Fibroblast of skin of left biceps (primary cell): Measurements from ENCODE around the gene CD248.
"Not testable (repeated sequence)": the region's sequence is repeated elsewhere in the genome, so short reads cannot be mapped to it uniquely, and the experiment has no call there.

Experiments
- DNase-seq, 2 experiments: peaks; one replicate each; pipeline ENCODE4 v3.0.0-alpha.2; 2013; ENCODE audit warnings: low read depth in 2 of 2

The CD248 gene

GRCh38 chr11:66289548-66290329 lies 27.1 kb downstream of the CD248 start:
- DNase-seq, result no peak

- peak; percentile 99 for DNase-seq
These were observed 27.9 kb downstream of the CD248 start, which contains the start of gene YIF1A for GRCh38 chr11:66288671-66289547. TSS of gene YIF1A (minus strand) at chr11:66289143. CDS start at chr11:66288985, 158 bp downstream.

- DNase-seq, result no peak
These were observed 28.8 kb downstream of the CD248 start for GRCh38 chr11:66287889-66288670.

GRCh38 chr11:66287211-66287888 lies 29.5 kb downstream of the CD248 start:
- DNase-seq, result no peak

- DNase-seq, result no peak
These were observed 30.1 kb downstream of the CD248 start for GRCh38 chr11:66286699-66287098.

- DNase-seq, result no peak
These were observed 31.4 kb downstream of the CD248 start for GRCh38 chr11:66285250-66285947.

GRCh38 chr11:66284526-66285078 lies 32.2 kb downstream of the CD248 start:
- DNase-seq, result no peak

- no peak for DNase-seq
These were observed 33.3 kb downstream of the CD248 start for GRCh38 chr11:66283461-66284105.

- peak; percentile 73 to 74 for DNase-seq
These were observed 34.1 kb downstream of the CD248 start for GRCh38 chr11:66282468-66283455.

- DNase-seq, result no peak
These were observed 34.9 kb downstream of the CD248 start for GRCh38 chr11:66281776-66282467.

- DNase-seq, result no peak
These were observed 35.8 kb downstream of the CD248 start for GRCh38 chr11:66281001-66281400.

- no peak for DNase-seq
These were observed 36.4 kb downstream of the CD248 start for GRCh38 chr11:66280428-66280827.

GRCh38 chr11:66279092-66279734 lies 37.6 kb downstream of the CD248 start:
- no peak for DNase-seq

GRCh38 chr11:66278363-66279091 lies 38.3 kb downstream of the CD248 start:
- no peak for DNase-seq

- no peak for DNase-seq
These were observed 39.1 kb downstream of the CD248 start, which contains the start of gene CNIH2 for GRCh38 chr11:66277471-66278362. TSS of gene CNIH2 (plus strand) at chr11:66278175. CDS start at chr11:66278457, 282 bp downstream.

GRCh38 chr11:66277064-66277463 lies 39.8 kb downstream of the CD248 start:
- DNase-seq, result not testable (repeated sequence)
